ELR (cell line): ENCODE measurements around the gene KNCN.

Source experiments
- DNase-seq: peaks from one replicate; pipeline ENCODE4 v3.0.0-alpha.2; 2015; ENCODE audit warnings: low read depth

Gene KNCN

GRCh38 chr1:46543761-46544560 is 7.5 kb downstream of the KNCN start:
- DNase-seq = no peak

DNA sequence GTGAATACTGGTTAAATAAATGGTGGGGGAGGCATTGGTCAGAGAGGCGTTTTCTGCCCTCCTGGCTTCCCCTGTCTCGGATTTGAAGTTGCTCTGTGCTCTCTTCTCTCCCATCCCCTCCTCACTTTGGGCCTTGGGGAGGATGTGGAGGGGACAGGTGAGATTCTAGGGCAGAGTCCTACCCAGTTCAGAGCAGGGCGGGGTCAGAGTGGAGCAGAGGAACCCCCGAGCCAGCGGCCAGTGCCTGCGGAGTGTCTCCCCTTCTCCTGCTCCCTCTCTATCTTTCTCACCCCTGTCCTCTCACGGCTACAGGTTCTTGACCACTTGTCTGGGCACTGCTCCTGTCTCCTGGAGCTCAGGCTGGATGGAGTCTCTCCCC is 8.1 kb downstream of the KNCN start:
- DNase-seq = no peak

DNA sequence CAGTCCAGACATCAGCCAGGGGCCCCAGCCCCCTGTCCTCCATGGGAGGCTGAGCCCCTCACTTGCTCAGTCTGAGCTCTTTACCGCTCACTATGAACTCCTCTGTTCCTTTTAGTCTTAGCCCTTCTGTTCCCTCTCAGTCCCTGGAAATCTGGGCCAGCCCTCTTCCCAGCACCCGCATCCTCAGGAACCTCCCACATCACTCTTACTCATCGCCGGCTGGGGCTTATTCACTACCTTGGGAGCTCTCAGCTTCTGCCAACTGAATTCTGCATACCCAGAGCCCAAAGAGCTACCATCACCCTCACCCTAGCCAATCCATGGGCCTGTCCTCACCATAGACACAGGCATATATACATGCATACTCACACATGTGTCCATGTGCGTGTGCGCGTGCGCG is 11.5 kb downstream of the KNCN start:
- DNase-seq = peak; percentile 82

DNA sequence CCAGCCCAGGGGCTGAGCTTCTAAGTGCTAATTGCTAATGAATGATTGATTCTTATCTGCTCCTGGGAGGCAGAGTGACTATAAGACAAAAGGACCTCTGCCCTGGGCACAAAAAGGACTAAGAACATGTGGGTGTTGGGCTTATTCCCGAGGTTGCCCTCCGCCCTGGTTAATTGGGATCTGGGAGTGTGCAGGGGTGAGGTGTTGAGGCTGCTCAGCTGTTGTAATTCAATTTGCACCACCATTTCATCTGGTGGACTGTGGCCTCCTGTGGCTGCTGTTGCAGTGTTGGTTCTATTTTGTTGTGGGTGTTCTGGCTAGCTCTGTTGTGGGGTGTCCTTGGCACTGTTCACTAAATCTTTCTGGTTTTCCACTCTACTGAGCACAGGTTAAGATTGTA is 13.3 kb downstream of the KNCN start:
- DNase-seq = no peak

- no peak for DNase-seq
Observed at GRCh38 chr1:46537651-46538050, 13.8 kb downstream of the KNCN start.

DNA sequence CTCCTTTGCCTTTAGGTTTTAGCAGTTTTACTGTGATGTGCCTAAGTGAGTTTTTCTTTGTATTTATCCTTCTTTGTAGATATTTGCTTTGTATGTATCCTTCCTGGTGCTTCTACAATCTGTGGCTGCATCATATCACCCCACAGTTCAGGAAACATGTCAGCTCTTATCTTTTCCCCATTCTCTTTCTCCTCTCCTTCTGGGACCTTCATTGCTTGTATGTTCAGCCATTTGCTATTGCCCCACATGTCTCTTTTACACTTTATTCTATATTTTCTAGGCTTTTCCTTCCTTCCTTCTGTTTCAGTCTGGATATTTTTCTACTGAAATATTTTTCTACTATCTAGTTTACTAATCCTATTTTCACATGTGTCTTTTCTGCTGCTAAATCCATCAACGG is 14.9 kb downstream of the KNCN start:
- DNase-seq = no peak

GRCh38 chr1:46535063-46535462 is 16.4 kb downstream of the KNCN start:
- DNase-seq = peak; percentile 56

DNA sequence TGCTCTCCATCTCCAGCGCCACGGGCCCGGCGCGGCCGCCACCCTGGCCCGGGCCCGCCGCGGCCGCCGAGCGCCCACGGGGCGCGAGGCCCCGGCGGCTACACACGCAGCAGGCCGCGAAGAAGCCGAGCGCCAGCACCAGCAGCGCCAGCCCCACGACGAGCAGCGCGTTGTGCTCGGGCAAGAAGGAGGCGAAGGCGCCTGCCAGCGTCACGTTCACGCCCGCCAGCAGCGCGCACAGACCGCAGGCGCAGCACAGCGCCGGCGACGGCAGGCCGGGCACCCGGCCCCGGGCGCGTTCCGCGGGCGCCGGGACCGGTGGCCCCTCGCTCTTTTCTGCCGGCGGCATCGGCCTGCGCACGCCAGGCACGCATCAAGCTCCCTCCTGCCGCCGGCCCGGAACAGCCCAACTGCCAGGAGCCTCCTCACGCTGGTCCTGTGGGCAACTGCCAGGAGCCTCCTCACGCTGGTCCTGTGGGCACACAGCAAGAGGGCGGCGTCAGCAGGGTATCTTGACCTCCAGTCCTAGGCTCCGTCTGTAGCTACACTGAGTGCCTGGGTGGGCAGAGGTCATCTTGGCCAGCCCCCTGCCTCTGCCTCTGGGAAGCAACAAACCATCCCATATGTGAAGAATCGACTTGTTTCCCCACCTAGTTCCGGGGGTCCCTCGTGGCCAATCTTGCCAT is 18.1 kb downstream of the KNCN start:
- peak; percentile 41 for DNase-seq

- peak; percentile 69 for DNase-seq
Observed at GRCh38 chr1:46532498-46533178, 18.8 kb downstream of the KNCN start.

- no peak for DNase-seq
Observed at GRCh38 chr1:46532095-46532494, 19.4 kb downstream of the KNCN start.

GRCh38 chr1:46530791-46531409 is 20.5 kb downstream of the KNCN start:
- peak; percentile 49 for DNase-seq

DNA sequence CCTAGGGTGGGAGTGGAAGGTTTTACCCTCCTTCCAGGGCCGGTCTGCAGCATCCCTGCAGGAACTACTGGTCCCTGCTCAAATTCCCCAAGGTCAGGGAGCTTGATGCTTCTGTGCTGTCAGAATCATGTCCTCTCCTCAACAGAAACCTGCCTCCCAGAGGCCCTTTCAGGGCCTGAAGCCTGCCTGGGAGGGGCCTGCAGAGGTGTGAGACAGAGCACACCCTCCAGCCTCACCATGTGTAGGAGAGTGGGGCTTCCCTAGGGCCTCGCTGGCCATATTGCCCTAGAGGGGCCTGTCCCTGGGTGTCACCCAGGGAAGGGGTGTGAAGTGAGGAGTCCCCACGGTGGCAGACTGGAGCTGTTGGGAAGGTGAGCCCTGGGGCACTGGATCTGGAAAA is 21.1 kb downstream of the KNCN start:
- DNase-seq = no peak

- no peak for DNase-seq
Observed at GRCh38 chr1:46529031-46529630, 22.3 kb downstream of the KNCN start.

- DNase-seq = peak; percentile 49
Observed at GRCh38 chr1:46528297-46528955, 23.0 kb downstream of the KNCN start.

- DNase-seq = peak; percentile 80
Observed at GRCh38 chr1:46527474-46528296, 23.8 kb downstream of the KNCN start.

GRCh38 chr1:46526691-46527291 is 24.7 kb downstream of the KNCN start:
- no peak for DNase-seq

DNA sequence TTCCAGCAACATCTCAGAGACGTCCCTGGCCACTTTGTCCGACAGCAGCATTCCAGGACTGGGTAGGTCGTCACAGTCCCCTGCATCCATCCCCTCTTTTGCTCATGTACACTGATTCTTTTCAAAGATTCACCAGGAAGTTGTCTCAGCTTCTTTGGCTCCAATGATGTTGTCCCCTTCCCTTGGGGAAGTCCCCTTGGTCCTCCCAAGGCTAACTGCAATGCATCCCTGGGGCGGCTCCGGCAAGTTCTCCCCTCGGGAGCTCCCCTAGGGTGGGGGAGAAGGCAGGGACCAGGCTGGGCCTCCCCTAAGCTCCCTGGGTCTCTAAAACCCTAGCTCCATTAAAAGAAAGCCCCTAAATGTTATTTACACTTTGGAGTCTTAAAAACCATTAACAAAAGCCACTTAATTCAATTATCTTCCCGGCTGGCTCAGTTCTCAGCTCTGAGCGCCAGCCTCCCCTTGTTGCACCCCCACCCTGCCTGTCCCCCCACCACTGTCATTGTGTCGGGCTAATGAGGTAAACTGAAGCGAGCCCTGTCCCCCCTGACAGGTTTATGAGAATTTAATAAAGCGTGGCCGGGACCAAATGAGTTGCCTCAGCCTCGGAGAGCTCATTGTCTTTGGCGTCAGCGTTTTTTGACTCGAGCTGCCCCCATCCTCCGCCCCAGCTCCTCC is 25.3 kb downstream of the KNCN start:
- no peak for DNase-seq

GRCh38 chr1:46525253-46525983 is 26.0 kb downstream of the KNCN start:
- DNase-seq = no peak

DNA sequence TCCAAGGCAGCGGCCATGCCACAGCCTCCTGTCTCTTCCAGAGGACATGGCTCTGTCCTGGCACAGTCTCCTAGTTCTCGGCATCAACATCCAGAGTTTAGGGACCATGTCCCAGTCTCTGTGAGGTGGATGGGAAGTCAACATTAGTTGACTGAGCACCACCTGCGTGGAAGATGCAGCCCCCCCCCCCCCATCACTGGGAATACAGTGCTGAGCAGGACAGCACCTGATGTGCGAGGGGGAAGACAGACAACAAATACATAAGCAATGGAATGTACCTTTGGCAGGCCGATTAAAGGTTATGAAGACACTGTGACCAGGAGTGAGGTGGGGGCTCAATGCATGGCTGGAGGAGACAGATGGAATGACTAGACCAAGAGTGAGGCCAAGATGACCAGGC is 26.6 kb downstream of the KNCN start:
- DNase-seq = no peak
